CD4-positive, alpha-beta T cell (primary cell): Measurements from ENCODE around the gene CD4. TPM values are rescaled to one million over a fixed set of nuclear protein-coding genes. Genes with fewer than 3 reads are reported as not detected.

ENCODE experiments used
- ATAC-seq: fragments of 200-7000 bp; cut with Tn5 transposase; one replicate; pipeline ENCODE4 v1.10.0; 2022; ENCODE audit warnings: mild to moderate bottlenecking; ENCODE audit not compliant: poor library complexity
- CTCF ChIA-PET: fragments of 350-600 bp; sonication (Branson Sonifier 250); formaldehyde crosslinking; loops from one replicate; lab custom pipeline; 2021; ENCODE audit warnings: antibody characterized with exemption, inconsistent platforms; lab: Charles Lee
- POLR2A ChIA-PET: fragments of 350-600 bp; sonication (Branson Sonifier 250); formaldehyde crosslinking; loops from one replicate; lab custom pipeline; 2021; ENCODE audit warnings: antibody characterized with exemption, inconsistent platforms; lab: Charles Lee
- DNase-seq, 14 experiments: peaks; one replicate each; pipeline ENCODE4 v3.0.0-alpha.2; 2013 to 2020; ENCODE audit warnings: mixed read lengths in 2 of 14
- H3K27ac ChIP-seq, 2 donors: one replicate each; pipeline versions ENCODE4 v1.5.1 to v1.7.0; 2013; ENCODE audit warnings: low read length in 2 of 2, low read depth in 1 of 2, mild to moderate bottlenecking in 1 of 2
- H3K27me3 ChIP-seq, 2 experiments: 1 replicate in 1 of 2; 2 replicates in 1 of 2; pipeline versions ENCODE4 v1.6.1 to v1.7.0; 2013; ENCODE audit warnings: low read length in 2 of 2, control low read depth in 1 of 2, mild to moderate bottlenecking in 1 of 2, moderate library complexity in 1 of 2; ENCODE audit not compliant: insufficient read depth in 2 of 2, control insufficient read depth in 1 of 2
- H3K36me3 ChIP-seq: one replicate; pipeline ENCODE4 v1.6.1; 2013; ENCODE audit warnings: low read length, control low read depth; ENCODE audit not compliant: insufficient read depth
- H3K4me1 ChIP-seq: one replicate; pipeline ENCODE4 v1.6.1; 2013; ENCODE audit warnings: low read length, control low read depth; ENCODE audit not compliant: insufficient read depth
- H3K4me3 ChIP-seq: one replicate; pipeline ENCODE4 v1.5.1; 2013; ENCODE audit warnings: mild to moderate bottlenecking, low read length, moderate library complexity
- H3K9me3 ChIP-seq, 2 experiments: 1 replicate in 1 of 2; 2 replicates in 1 of 2; pipeline versions ENCODE4 v1.6.1 to v1.7.0; 2013; ENCODE audit warnings: low read length in 2 of 2, mild to moderate bottlenecking in 2 of 2, control low read depth in 1 of 2, moderate library complexity in 1 of 2; ENCODE audit not compliant: control insufficient read depth in 1 of 2, insufficient read depth in 1 of 2
- H3K27ac Mint-ChIP-seq: one replicate; pipeline ENCODE4 v1.8.0; 2020; ENCODE audit warnings: mixed read lengths
- H3K27me3 Mint-ChIP-seq: one replicate; pipeline ENCODE4 v1.8.0; 2021; ENCODE audit warnings: mixed read lengths
- H3K36me3 Mint-ChIP-seq: one replicate; pipeline ENCODE4 v1.8.0; 2021; ENCODE audit warnings: low read depth, mixed read lengths
- H3K4me1 Mint-ChIP-seq: one replicate; pipeline ENCODE4 v1.8.0; 2021; ENCODE audit warnings: low read depth, mixed read lengths
- H3K4me3 Mint-ChIP-seq: one replicate; pipeline ENCODE4 v1.8.0; 2020; ENCODE audit warnings: mild to moderate bottlenecking, mixed read lengths
- H3K9me3 Mint-ChIP-seq: one replicate; pipeline ENCODE4 v1.8.0; 2020; ENCODE audit warnings: mixed read lengths
- intact Hi-C, 2 experiments: fragments of 100-400 bp; cut with DNase I in 1 of 2; cut with micrococcal nuclease in 1 of 2; formaldehyde crosslinking; loops; one replicate each; pipeline versions ENCODE4 v1.15.1 to v1.9.0; 2023 to 2025; cut with DNase I, micrococcal nuclease
- total RNA-seq, 174 experiments: library from RNA in 2 of 174; stranded (reverse) in 2 of 174; gene quantifications; one replicate each; pipeline ENCODE4 v1.2.3 and lab custom pipeline; 2021 to 2026
- TF ChIP-seq, protein P1 (sequence below): fragments of 200-600 bp; IDR thresholded peaks from one replicate; pipeline ENCODE4 v1.8.0; 2022; ENCODE audit warnings: antibody characterized with exemption, mild to moderate bottlenecking

The CD4 gene
- total RNA-seq, 2 experiments from 2014 or later, result 134 to 136 TPM

DNA sequence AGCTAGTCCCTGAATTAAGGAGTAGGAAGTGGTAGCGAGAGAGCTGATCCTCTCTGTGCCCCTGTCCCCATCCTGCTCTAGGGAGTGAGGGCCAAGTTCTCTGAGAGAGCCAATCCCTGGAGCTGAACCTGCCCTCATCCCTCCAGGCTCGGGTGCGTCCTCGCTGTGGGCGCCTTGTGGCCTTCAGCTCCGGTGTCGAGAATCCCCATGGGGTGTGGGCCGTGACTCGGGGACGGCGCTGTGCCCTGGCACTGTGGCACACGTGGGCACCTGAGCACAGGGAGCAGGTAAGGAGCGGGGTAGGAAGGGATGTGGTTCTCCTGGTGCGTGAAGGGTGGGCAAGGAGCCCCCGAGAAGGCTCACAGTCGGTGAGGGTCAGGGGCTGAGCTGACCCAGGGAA lies 49.5 kb downstream of the CD4 start:
- Mint-ChIP-seq H3K9me3 (no peaks in the 10 kb centered on the region), H3K27me3 (no peaks in the 10 kb centered on the region), H3K36me3 (no peaks in the 10 kb centered on the region), H3K4me3 (no peak overlapping the region), H3K4me1 (peaks cover 6% of the 10 kb centered on the region), H3K27ac (no peak overlapping the region)
- intact Hi-C loops, result no loop called here
- Histone ChIP-seq H3K4me3 (no peak overlapping the region), H3K36me3 (no peaks in the 10 kb centered on the region), H3K27me3 (no peaks in the 10 kb centered on the region), H3K27ac (no peak overlapping the region), H3K9me3 (no peaks in the 10 kb centered on the region), H3K4me1 (peaks cover 5% of the 10 kb centered on the region)
- POLR2A ChIA-PET, result interaction anchor here (3.2 kb wide), 1 partner anchor 13 kb away, joined by 13 read pairs; the partner anchor contains the start of genes CDCA3 and USP5
- CTCF ChIA-PET, result no interaction called here
- ATAC-seq (no peak), DNase-seq (no peak)
- TF ChIP-seq, protein P1, sequence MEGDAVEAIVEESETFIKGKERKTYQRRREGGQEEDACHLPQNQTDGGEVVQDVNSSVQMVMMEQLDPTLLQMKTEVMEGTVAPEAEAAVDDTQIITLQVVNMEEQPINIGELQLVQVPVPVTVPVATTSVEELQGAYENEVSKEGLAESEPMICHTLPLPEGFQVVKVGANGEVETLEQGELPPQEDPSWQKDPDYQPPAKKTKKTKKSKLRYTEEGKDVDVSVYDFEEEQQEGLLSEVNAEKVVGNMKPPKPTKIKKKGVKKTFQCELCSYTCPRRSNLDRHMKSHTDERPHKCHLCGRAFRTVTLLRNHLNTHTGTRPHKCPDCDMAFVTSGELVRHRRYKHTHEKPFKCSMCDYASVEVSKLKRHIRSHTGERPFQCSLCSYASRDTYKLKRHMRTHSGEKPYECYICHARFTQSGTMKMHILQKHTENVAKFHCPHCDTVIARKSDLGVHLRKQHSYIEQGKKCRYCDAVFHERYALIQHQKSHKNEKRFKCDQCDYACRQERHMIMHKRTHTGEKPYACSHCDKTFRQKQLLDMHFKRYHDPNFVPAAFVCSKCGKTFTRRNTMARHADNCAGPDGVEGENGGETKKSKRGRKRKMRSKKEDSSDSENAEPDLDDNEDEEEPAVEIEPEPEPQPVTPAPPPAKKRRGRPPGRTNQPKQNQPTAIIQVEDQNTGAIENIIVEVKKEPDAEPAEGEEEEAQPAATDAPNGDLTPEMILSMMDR, result no peak

DNA sequence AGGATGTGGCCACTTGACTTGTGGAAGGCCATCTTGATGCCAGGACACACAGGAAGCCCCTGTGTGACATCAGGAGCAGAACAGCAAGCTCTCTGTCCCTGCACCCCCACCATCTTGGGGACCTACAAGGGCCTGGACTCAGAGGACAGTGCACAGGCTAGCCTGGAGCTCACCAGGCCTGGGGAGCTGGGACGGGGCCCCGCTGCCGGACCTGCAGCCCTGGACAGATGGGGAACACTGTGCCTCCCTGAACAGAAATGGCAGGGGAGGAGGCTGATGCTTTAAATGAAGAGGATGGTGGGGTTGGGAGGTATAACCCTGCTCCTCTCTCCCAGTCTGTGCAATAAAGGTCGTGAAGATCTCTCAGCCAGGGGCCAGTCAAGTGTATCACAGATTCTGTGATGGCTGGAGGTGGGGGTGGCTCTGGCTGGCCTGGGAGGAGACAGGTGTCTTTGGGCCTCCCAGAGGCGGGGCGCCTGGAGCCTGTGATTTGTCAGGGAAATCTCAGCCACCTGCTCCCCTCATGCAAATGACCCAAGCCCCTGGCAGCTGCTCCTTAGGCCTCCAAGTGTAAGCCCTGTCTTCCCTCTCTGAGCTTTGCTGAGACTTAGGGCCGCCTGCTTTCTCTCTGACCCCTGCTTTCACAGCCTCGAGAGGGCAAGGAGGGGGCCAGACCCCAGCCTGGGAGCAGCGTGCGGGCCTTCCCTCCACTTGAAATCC lies 50.3 kb downstream of the CD4 start:
- no peak for ATAC-seq
- H3K4me1 Mint-ChIP-seq, result peaks cover 6% of the 10 kb centered on the region
- DNase-seq, result no peak
- no peaks in the 10 kb centered on the region for H3K36me3 ChIP-seq
- ChIA-PET CTCF (no interaction called here), POLR2A (interaction anchor here (3.2 kb wide), 1 partner anchor 12 kb away, joined by 13 read pairs; the partner anchor contains the start of genes CDCA3 and USP5)
- no peaks in the 10 kb centered on the region for H3K9me3 ChIP-seq
- no peaks in the 10 kb centered on the region for H3K27me3 Mint-ChIP-seq
- TF ChIP-seq, protein P1, result no peak
- H3K4me1 ChIP-seq, result peaks cover 5% of the 10 kb centered on the region
- no peaks in the 10 kb centered on the region for H3K36me3 Mint-ChIP-seq
- no peak overlapping the region for H3K27ac ChIP-seq
- no peak overlapping the region for H3K4me3 Mint-ChIP-seq
- H3K9me3 Mint-ChIP-seq, result no peaks in the 10 kb centered on the region
- no peak overlapping the region for H3K4me3 ChIP-seq
- intact Hi-C loops, result no loop called here
- no peak overlapping the region for H3K27ac Mint-ChIP-seq
- no peaks in the 10 kb centered on the region for H3K27me3 ChIP-seq

DNA sequence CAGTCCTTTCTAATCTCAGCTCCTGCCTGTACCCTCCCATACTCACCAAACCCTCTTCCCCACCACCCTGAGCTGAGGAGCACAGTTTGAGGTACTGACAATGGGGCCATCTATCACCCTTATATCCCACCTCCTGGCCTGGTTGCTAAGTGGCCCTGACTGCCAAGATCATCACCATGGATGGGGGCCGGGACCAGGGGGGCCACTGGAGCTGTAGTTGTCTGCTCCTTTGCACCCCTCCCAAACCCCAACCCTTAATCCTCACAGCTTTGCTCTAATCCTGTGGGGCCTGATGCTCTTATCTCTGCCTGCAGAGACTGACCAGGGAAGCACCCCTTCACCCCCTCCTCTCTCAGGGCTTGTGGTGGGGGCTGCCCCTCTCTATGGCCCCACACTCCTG lies 51.0 kb downstream of the CD4 start:
- no peaks in the 10 kb centered on the region for H3K36me3 Mint-ChIP-seq
- Histone ChIP-seq H3K4me1 (peaks cover 5% of the 10 kb centered on the region), H3K36me3 (no peaks in the 10 kb centered on the region), H3K27ac (no peak overlapping the region), H3K9me3 (no peaks in the 10 kb centered on the region), H3K27me3 (no peaks in the 10 kb centered on the region), H3K4me3 (no peak overlapping the region)
- no peak overlapping the region for H3K4me3 Mint-ChIP-seq
- DNase-seq (no peak), ATAC-seq (no peak)
- no peak overlapping the region for H3K27ac Mint-ChIP-seq
- peaks cover 6% of the 10 kb centered on the region for H3K4me1 Mint-ChIP-seq
- TF ChIP-seq, protein P1, result no peak
- no peaks in the 10 kb centered on the region for H3K9me3 Mint-ChIP-seq
- CTCF ChIA-PET, result no interaction called here
- POLR2A ChIA-PET, result interaction anchor here (3.2 kb wide), 1 partner anchor 12 kb away, joined by 13 read pairs; the partner anchor contains the start of genes CDCA3 and USP5
- H3K27me3 Mint-ChIP-seq, result no peaks in the 10 kb centered on the region
- intact Hi-C loops, result no loop called here
